ENCODE measurements around the gene JAK2. TPM values are rescaled to one million over a fixed set of nuclear protein-coding genes. Genes with fewer than 3 reads are reported as not detected.
"Not testable (repeated sequence)": the region's sequence is repeated elsewhere in the genome, so short reads cannot be mapped to it uniquely, and the experiment has no call there.

Gene JAK2
- total RNA-seq, 1 experiment from 2014 or later = 2.7 TPM

DNA sequence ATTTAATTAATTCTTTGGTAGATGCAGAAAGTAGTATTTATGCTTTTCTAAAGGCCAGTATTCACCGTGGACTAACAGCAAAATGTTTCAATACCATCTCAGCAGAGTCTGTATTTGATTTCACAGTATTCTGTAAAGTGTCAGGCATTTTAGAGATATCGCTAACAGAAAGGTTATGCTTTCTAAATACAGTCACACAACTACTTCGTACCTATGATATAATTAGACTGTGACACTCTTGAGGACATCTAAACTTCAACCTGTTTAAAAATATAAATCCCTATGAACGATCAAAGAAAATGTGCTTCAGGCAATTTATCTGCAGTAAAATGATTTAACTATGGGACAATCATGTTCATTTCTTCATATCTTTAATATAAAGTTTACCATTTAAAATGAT, 41.7 kb upstream of the JAK2 start:
- POLR2A ChIA-PET (ENCODE audit: unreplicated experiment) = no interaction called here
- Histone ChIP-seq H3K9me3 (ENCODE audit: insufficient read depth, low read depth) (no peaks in the 10 kb centered on the region), H3K36me3 (ENCODE audit: low read depth) (no peaks in the 10 kb centered on the region), H4K20me1 (ENCODE audit: insufficient read depth) (no peaks in the 10 kb centered on the region), H3K4me1 (replicated peaks; ENCODE audit: insufficient read depth) (no peaks in the 10 kb centered on the region), H2AFZ (no peak overlapping the region), H3K27me3 (ENCODE audit: insufficient read depth, low read depth) (no peaks in the 10 kb centered on the region), H3K4me2 (no peak overlapping the region), H3K9me2 (ENCODE audit: insufficient read depth) (no peaks in the 10 kb centered on the region), H3K4me3 (no peak overlapping the region), H3F3A (ENCODE audit: insufficient read depth, low read depth) (no peaks in the 10 kb centered on the region), H3K79me2 (ENCODE audit: low read depth) (no peaks in the 10 kb centered on the region), H3K27ac (no peak overlapping the region)
- DNase-seq = no peak
- intact Hi-C loops (cut with micrococcal nuclease; ENCODE audit: unreplicated experiment) = no loop called here
- BruUV-seq (replicated peaks) = no TSS peak
- CTCF ChIA-PET = interaction anchor here (0.5 kb wide), 1 partner anchor 159 kb away, joined by 3 read pairs; no protein-coding TSS in a partner anchor
- TF ChIP-seq EZH2 (IDR thresholded peaks at IDR 0.05; ENCODE audit: low read depth) = no peak
- TF ChIP-seq, protein P1, sequence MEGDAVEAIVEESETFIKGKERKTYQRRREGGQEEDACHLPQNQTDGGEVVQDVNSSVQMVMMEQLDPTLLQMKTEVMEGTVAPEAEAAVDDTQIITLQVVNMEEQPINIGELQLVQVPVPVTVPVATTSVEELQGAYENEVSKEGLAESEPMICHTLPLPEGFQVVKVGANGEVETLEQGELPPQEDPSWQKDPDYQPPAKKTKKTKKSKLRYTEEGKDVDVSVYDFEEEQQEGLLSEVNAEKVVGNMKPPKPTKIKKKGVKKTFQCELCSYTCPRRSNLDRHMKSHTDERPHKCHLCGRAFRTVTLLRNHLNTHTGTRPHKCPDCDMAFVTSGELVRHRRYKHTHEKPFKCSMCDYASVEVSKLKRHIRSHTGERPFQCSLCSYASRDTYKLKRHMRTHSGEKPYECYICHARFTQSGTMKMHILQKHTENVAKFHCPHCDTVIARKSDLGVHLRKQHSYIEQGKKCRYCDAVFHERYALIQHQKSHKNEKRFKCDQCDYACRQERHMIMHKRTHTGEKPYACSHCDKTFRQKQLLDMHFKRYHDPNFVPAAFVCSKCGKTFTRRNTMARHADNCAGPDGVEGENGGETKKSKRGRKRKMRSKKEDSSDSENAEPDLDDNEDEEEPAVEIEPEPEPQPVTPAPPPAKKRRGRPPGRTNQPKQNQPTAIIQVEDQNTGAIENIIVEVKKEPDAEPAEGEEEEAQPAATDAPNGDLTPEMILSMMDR (conservative IDR thresholded peaks at IDR 0.05) = no peak

DNA sequence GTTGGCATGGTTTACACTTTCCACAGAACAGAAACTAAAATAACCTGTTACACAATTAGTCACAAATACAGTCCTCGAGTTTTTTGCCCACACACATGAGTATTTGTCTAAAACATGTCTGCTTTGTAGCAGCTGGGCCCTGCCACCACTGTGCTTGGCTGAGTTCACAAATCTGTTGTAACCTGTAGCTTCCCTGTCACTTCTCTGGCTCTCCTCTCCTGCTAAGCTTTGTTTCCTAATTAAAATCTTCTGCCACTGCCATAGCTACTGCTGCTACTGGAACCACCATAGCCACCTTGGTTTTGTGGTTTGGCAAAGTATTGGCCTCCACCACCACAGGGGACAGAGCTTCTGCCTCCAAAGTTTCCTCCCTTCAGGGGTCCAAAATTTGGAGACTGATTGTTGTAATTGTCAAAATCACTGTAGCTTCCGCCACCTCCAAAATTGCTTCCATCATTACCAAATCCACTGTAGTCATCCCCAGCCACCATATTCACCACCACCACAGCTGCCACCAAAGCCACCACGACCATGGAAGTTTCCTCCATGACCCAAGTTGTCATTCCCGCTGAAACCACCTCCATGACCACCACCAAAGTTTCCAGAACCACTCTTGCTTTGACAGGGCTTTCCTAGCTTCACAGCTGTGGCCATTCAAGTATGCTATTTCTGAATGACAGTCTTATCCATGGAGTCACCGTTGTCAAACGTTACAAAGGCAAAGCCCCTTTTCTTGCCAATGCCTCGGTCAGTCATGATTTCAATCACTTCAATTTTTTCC, 40.5 kb upstream of the JAK2 start:
- BruUV-seq (replicated peaks); H2AFZ ChIP-seq; H3K36me3 ChIP-seq (ENCODE audit: low read depth); H3K27me3 ChIP-seq (ENCODE audit: insufficient read depth, low read depth); intact Hi-C loops (cut with micrococcal nuclease; ENCODE audit: unreplicated experiment); H3K79me2 ChIP-seq (ENCODE audit: low read depth); H3K4me3 ChIP-seq; DNase-seq; H3K4me1 ChIP-seq (replicated peaks; ENCODE audit: insufficient read depth); H3F3A ChIP-seq (ENCODE audit: insufficient read depth, low read depth); H4K20me1 ChIP-seq (ENCODE audit: insufficient read depth); H3K4me2 ChIP-seq; POLR2A ChIA-PET (ENCODE audit: unreplicated experiment); H3K27ac ChIP-seq; CTCF ChIA-PET; H3K9me3 ChIP-seq (ENCODE audit: insufficient read depth, low read depth); H3K9me2 ChIP-seq (ENCODE audit: insufficient read depth): not testable (repeated sequence)

DNA sequence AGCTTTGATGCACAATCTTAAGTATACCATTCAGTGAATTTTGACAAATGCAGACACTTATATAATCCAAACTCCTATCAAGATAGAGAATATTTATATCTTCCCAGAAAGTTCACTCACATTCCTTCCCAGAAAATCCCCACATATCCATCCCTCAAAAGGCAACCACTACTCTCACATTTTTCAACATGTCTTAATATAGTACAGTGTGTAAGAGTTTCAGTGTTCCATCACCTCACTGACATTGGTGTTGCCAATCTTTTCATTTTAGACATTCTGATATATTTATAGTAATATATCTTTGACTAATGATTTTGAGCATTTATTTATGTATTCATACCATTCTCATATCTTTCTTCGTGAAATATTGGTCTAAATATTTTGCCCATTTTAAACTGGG, 38.1 kb upstream of the JAK2 start:
- Histone ChIP-seq H3K4me2 (no peak overlapping the region), H3K36me3 (ENCODE audit: low read depth) (no peaks in the 10 kb centered on the region), H3F3A (ENCODE audit: insufficient read depth, low read depth) (no peaks in the 10 kb centered on the region), H3K4me1 (replicated peaks; ENCODE audit: insufficient read depth) (no peaks in the 10 kb centered on the region), H4K20me1 (ENCODE audit: insufficient read depth) (no peaks in the 10 kb centered on the region), H3K9me3 (ENCODE audit: insufficient read depth, low read depth) (no peaks in the 10 kb centered on the region), H2AFZ (no peak overlapping the region), H3K4me3 (no peak overlapping the region), H3K27ac (no peak overlapping the region), H3K9me2 (ENCODE audit: insufficient read depth) (no peaks in the 10 kb centered on the region), H3K27me3 (ENCODE audit: insufficient read depth, low read depth) (no peaks in the 10 kb centered on the region), H3K79me2 (ENCODE audit: low read depth) (no peaks in the 10 kb centered on the region)
- no TSS peak for BruUV-seq (replicated peaks)
- intact Hi-C loops (cut with micrococcal nuclease; ENCODE audit: unreplicated experiment) = no loop called here
- CTCF ChIA-PET = no interaction called here
- DNase-seq = no peak
- POLR2A ChIA-PET (ENCODE audit: unreplicated experiment) = no interaction called here
- no peak for TF ChIP-seq EZH2 (IDR thresholded peaks at IDR 0.05; ENCODE audit: low read depth)
- TF ChIP-seq, protein P1 (conservative IDR thresholded peaks at IDR 0.05) = no peak

DNA sequence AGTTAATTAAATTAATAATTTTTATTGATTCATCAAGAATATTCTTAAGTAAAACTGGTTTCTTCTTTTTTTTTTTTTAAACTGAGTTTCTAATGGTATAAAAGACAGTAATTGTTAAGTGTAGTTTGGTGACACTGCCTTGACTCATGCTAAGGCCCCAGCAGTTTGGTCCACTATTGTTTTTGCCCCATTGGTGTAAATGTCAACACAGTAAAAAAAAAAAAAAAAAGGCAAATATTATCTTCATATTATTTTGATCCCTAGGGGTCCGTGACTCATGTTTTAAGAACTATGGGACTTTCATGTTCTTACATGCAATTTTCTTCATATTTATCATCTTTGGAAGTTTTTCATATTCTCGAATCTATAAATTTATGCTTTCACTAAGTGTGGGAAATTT, 29.2 kb upstream of the JAK2 start:
- no peaks in the 10 kb centered on the region for H3F3A ChIP-seq (ENCODE audit: insufficient read depth, low read depth)
- no peak overlapping the region for H3K27ac ChIP-seq
- no peaks in the 10 kb centered on the region for H4K20me1 ChIP-seq (ENCODE audit: insufficient read depth)
- no peaks in the 10 kb centered on the region for H3K9me2 ChIP-seq (ENCODE audit: insufficient read depth)
- H3K4me3 ChIP-seq = no peak overlapping the region
- ChIA-PET CTCF (no interaction called here), POLR2A (ENCODE audit: unreplicated experiment) (no interaction called here)
- TF ChIP-seq, protein P1 (conservative IDR thresholded peaks at IDR 0.05) = no peak
- TF ChIP-seq EZH2 (IDR thresholded peaks at IDR 0.05; ENCODE audit: low read depth) = no peak
- intact Hi-C loops (cut with micrococcal nuclease; ENCODE audit: unreplicated experiment) = no loop called here
- H3K9me3 ChIP-seq (ENCODE audit: insufficient read depth, low read depth) = no peaks in the 10 kb centered on the region
- no peaks in the 10 kb centered on the region for H3K4me1 ChIP-seq (replicated peaks; ENCODE audit: insufficient read depth)
- no peaks in the 10 kb centered on the region for H3K27me3 ChIP-seq (ENCODE audit: insufficient read depth, low read depth)
- no peaks in the 10 kb centered on the region for H3K79me2 ChIP-seq (ENCODE audit: low read depth)
- no peak for DNase-seq
- H3K4me2 ChIP-seq = no peak overlapping the region
- no peak overlapping the region for H2AFZ ChIP-seq
- H3K36me3 ChIP-seq (ENCODE audit: low read depth) = no peaks in the 10 kb centered on the region
- no TSS peak for BruUV-seq (replicated peaks)

Data from PC-9 (cell line).